Hindlimb muscle (tissue), 1 donor: ENCODE measurements around the gene PREP. TPM values are rescaled to one million over a fixed set of nuclear protein-coding genes. Genes with fewer than 3 reads are reported as not detected.
"Not testable (repeated sequence)": the region's sequence is repeated elsewhere in the genome, so short reads cannot be mapped to it uniquely, and the experiment has no call there.

ENCODE experiments used
- DNase-seq: peaks from one replicate; pipeline ENCODE4 v3.0.0-alpha.2; 2013
- polyA plus RNA-seq: library from polyadenylated mRNA; unstranded; fragments of 120-200 nt; gene quantifications from one replicate; pipeline ENCODE4 v1.2.1, GENCODE V29; 2013; ENCODE audit not compliant: insufficient read length

Gene PREP
- polyA plus RNA-seq, 1 donor = 36.5 TPM

DNA sequence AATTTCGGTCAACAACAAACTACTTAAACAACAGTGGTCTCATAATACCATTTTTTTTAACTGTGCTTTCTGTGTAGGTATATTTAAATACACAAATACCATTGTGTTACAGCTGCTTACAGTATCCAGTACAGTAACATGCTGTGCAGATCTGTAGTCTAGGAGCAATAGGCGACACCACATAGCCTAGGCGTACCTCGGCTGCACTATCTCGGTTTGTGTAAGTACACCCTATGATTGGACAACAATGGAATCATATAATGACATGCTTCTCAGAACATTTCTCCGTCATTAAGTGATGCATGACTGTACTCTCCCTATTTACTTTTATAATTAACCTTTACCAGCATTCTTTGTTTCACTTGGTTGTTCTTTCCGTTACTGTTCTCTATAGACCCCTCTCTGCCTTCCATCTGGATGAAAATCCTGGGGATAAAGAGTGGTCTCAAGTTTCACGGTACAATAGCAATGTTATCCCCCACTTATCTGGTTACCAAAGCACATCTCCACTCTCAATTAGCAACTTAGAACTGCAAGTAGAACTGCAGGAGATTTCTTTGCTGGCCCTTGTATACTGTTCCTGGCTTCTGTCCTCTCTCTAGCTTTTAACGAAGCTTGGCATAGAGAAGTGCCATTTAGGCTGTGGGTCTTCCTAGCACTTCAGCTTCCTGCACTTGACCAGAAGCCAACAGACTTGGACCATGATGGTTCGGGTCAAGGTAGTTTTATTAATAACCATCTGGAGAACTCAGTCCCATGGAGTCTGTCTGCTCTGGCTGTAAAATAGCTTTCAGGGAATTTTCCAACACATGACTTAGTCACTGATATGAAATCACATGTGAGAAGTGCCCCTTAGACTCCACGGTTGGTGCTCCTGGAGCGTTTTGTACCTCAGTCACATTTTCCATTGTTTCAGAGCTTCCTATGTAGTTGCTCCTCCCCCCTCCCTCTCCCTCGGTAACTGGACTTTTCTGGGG is 142.7 kb downstream of the PREP start:
- no peak for DNase-seq

DNA sequence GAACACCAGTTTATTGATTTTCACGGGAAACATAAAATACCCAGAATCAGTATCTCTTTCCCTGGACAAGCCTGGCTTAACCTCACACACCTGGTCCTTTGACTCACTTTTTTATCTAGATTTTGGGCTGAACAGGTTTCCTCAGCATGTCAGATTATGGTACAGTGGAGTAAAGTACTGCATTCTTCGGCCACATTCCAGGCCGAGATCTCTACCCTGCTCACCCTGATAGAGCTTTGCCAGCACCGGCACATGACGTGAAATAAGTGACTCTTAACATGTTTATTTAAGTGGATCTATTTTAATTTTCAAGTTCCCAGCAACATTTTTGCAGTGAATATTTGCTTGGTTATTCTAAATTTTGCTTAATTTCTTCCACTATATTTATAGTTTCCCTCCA is 144.1 kb downstream of the PREP start:
- no peak for DNase-seq

DNA sequence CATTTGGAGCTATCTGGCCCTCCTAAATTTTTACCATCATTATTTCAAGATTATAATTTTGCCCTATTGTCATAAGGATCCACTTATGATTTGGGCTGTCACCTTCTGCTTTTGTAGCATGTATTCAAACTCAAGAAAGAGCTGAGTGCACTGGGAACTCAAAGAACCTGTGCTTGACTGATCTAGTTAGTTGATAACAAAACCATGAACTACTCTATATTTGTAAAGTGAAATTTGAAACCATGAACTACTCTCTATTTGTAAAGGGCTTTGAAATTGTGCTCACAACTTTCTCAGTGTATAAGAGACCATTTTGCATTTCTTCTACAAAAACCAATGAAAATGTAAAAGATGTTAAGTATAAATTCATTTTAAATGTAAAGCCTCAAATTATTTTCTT is 145.5 kb downstream of the PREP start:
- no peak for DNase-seq

DNA sequence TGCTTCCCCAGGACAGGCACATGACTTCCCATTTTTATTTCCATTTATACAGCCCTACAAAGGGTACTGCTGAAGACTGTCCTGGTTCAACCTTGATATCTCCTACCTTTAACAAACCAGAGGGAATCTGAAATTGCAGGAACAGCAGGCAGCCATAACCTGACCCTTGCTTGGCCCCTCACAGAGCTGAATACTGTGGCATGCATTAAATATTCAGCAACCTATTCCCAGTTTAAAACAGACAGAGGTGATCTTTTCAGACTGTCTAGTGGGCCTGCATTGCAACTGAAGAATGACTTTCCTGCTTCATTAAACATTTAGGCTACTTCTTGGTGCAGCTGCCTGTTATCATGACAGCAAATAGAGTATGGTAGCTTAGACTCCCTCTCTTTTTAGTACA is 146.3 kb downstream of the PREP start:
- DNase-seq = no peak

DNA sequence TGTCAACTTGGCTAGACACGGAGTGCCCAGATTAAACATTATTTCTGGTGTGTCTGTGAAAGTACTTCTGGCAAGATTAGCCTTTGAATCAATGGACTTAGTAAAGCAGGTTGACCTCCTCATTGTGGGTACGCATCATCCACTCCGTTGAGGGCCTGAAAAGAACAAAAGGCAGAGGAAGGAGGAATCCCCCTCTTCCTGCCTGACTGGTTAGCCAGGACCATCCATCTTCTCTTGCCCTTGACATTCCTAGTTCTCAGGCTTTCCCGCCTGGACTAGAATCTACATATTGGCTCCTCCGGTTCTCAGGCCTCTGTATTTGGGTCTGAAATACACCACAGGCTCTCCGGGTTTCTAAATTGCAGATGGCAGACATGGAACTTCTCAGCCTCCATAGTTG is 149.1 kb downstream of the PREP start:
- no peak for DNase-seq

DNA sequence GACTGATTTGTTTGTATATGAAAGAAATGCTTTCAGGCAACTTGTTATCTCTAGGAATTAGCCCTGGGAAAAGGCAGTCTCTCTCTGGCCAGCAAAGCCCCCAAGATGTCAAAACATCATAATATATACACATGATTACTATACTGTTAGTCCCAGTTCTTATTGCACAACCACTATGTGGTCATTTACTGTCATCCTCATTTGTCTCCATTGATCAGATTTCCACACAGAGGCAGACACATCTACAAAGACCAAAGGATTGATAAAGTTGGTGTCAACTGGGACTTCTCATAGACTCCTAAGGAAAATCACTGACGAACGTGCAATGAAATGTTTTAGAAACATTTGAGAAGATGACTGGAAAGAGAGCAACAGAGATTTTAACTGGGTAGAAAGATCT is 151.2 kb downstream of the PREP start:
- DNase-seq = no peak

DNA sequence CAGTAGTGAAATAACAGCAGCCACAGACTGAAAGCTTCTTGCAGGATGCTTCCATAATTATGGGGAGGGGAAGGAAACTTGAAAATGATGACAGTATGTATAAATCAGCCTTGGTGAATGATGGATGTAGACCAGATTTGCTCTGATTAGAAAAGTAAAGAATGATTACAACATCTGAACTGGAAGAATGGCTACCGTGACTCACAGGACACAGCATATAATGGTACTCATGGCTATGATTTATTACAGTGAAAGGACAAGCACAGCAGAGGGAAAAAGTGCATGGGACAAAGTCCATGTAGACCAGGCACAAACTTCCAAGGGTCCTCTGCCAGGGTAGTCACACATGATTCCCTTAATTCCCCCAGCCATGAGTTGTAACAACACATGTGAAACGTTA is 152.3 kb downstream of the PREP start:
- no peak for DNase-seq

DNA sequence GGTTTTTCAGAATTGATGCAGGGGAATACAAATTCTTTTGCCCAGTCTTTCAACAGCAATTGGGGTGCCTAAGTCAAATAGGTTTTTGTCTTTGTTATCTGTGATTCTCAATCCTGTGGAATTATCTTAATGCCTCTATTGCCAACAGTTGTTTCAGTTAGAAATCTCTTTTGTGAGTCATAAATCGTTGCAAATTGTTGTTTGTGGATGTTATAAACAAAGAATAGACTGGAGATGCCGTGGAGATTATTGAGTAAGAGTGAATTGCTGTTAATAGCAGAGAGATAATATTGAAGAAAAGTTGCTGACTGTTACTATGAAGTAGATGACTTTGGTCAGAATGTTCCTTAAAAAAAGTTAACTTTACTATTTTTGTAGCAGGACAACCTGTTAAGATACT is 159.4 kb downstream of the PREP start:
- DNase-seq = no peak

DNA sequence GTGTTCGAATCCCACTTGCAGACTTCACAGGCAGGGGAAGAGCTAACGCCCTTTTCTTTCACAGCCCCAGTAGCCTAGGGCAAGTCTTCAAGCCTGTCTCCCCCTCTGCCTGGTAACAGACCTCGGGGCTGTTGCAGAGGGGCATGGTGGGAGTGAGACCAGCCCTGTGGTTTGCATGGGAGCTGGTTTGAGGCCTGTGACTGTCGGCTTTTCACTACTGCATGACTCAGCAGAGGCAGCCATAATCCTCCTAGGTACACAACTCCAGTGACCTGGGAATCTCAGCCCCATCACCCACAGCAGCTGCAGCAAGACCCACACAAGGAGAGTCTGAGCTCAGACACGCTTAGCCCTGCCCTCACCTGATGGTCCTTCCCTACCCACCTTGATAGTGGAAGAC is 167.7 kb downstream of the PREP start:
- DNase-seq = no peak

DNA sequence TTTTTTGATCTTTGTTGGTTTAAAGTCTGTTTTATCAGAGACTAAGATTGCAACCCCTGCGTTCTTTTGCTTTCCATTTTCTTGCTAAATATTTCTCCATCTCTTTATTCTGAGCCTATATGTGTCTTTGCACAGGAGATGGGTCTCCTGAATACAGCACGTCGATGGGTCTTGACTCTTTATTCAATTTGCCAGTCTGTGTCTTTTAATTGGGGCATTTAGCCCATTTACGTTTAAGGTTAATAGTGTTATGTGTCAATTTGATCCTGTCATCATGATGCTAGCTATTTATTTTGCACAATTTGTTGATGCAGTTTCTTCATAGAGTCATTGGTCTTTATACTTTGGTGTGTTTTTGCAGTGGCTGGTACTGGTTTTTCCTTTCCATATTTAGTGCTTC is 171.1 kb downstream of the PREP start:
- DNase-seq = not testable (repeated sequence)

Other genes with a start within 250 kb of the PREP start
- gene POPDC3, start 223.1 kb downstream of the PREP start, polyA plus RNA-seq = 74.6 TPM